Prostate gland (tissue), 2 donors: ENCODE results near the gene ATP6V1B1. TPM values are rescaled to one million over a fixed set of nuclear protein-coding genes. Genes with fewer than 3 reads are reported as not detected.
A peak's percentile ranks its signal among the peaks of the same experiment; 100 is the strongest.

Experiments
- DNase-seq: peaks from one replicate; pipeline ENCODE4 v3.0.0-alpha.2; 2019; ENCODE audit warnings: low spot score
- H3K27ac ChIP-seq, 2 donors: fragments of 200-600 bp; sonication (generic); 2 replicates each; pipeline ENCODE4 v1.5.1; 2017 to 2019
- H3K27me3 ChIP-seq: fragments of 200-600 bp; sonication (generic); replicated peaks from 2 replicates; pipeline ENCODE4 v1.5.1; 2019; ENCODE audit not compliant: insufficient read depth
- H3K36me3 ChIP-seq, 2 donors: fragments of 200-600 bp; sonication (generic); 1 replicate in 1 of 2; 2 replicates in 1 of 2; pipeline versions ENCODE4 v1.5.1 to v1.8.1; 2017 to 2019
- H3K4me1 ChIP-seq: fragments of 200-600 bp; sonication (generic); replicated peaks from 2 replicates; pipeline ENCODE4 v1.5.1; 2019
- H3K4me3 ChIP-seq, 2 donors: fragments of 200-600 bp; sonication (generic); 2 replicates each; pipeline ENCODE4 v1.5.1; 2017 to 2019
- H3K9me3 ChIP-seq: fragments of 200-600 bp; sonication (generic); 2 replicates; pipeline ENCODE4 v1.5.1; 2017
- POLR2A ChIP-seq: fragments of 450-650 bp; IDR thresholded peaks from one replicate; pipeline ENCODE4 v1.6.1; 2016; ENCODE audit warnings: antibody characterized with exemption, mild to moderate bottlenecking
- POLR2AphosphoS5 ChIP-seq: sonication (generic); formaldehyde crosslinking; IDR thresholded peaks from one replicate; pipeline ENCODE4 v1.6.1; 2017; ENCODE audit warnings: antibody characterized with exemption
- WGBS: methylation state at CpG from one replicate; pipeline ENCODE4 v1.1.5; 2018; 5-methylcytosine and 5-hydroxymethylcytosine counted together
- intact Hi-C: fragments of 100-400 bp; cut with DNase I; formaldehyde crosslinking; loops from one replicate; pipeline ENCODE4 v1.14.2; 2022
- total RNA-seq, 2 donors: library from RNA; depleted of rRNA; stranded (reverse); fragments of >200 nt; gene quantifications; one replicate each; pipeline ENCODE4 v1.1.0, GENCODE V29; 2016
- TF ChIP-seq, protein P1 (sequence below), 4 experiments: fragments of 200-600 bp in 2 of 4; fragments of 450-650 bp in 2 of 4; sonication (generic) in 2 of 4; IDR thresholded peaks; 1 replicate in 3 of 4; 2 replicates in 1 of 4; pipeline ENCODE4 v1.5.1; 2016 to 2019; ENCODE audit warnings: antibody characterized with exemption in 4 of 4, mild to moderate bottlenecking in 2 of 4, moderate library complexity in 2 of 4

The ATP6V1B1 gene
- total RNA-seq, 2 donors from 2014 or later: 1.2 TPM; not detected in 1

DNA sequence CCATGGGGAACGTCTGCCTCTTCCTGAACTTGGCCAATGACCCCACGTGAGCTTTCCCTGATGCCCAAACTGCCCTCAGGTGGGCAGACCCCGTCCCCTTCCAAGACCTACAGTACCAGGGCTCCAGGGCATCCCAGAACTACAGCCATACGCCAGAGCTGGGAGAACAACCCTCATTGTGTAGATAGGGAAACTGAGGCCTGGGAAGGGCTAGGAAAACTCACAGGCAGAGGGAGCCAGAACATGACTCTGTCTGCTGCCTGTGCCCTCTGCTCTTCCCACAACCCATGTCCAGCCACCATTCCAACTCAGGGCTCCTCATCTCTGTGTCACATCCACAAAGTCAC, 25.9 kb downstream of the ATP6V1B1 start:
- no peaks in the 10 kb centered on the region for H3K4me1 ChIP-seq
- H3K27me3 ChIP-seq: peaks cover 3% of the 10 kb centered on the region
- no peak for TF ChIP-seq POLR2A
- H3K4me3 ChIP-seq: no peak overlapping the region
- no peaks in the 10 kb centered on the region for H3K9me3 ChIP-seq
- intact Hi-C loops: no loop called here
- H3K27ac ChIP-seq: no peak overlapping the region
- no peaks in the 10 kb centered on the region for H3K36me3 ChIP-seq
- no peak for DNase-seq
- 81% methylated on average over 4 of the region's 4 CpGs for WGBS

DNA sequence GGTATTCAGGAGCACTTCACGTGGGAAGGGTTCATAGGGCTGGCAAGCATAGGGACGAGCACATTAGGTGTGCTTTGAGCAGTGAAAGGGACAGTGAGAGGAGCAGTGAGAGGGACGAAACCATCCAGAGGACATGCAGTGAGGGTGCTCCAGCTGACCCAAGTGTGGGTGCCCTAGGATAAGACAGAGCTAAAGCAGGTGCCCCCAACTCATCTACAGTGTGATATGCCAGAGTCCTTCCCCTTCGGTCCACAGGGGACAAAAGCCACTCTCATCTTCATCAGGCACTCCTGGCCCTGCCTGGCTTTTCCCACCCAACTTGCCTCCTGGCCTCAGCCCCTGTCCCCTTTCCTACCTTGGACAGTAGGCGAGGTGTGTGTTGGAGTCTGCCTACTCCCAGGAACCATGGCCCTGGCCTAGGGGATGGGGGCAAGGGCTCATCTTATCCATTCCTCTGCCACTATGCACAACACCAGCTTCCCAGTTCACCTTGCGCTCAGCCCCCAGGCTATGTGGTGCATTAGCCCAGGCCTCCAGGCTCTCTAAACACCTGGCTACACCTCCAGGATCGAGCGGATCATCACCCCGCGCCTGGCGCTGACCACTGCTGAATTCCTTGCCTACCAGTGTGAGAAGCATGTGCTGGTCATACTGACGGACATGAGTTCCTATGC, 26.6 kb downstream of the ATP6V1B1 start:
- H3K9me3 ChIP-seq: no peaks in the 10 kb centered on the region
- 76% methylated on average over 12 of the region's 12 CpGs for WGBS
- H3K4me1 ChIP-seq: no peaks in the 10 kb centered on the region
- peaks cover 3% of the 10 kb centered on the region for H3K27me3 ChIP-seq
- intact Hi-C loops: no loop called here
- no peaks in the 10 kb centered on the region for H3K36me3 ChIP-seq
- TF ChIP-seq POLR2A (no peak), POLR2AphosphoS5 (no peak)
- TF ChIP-seq, protein P1, sequence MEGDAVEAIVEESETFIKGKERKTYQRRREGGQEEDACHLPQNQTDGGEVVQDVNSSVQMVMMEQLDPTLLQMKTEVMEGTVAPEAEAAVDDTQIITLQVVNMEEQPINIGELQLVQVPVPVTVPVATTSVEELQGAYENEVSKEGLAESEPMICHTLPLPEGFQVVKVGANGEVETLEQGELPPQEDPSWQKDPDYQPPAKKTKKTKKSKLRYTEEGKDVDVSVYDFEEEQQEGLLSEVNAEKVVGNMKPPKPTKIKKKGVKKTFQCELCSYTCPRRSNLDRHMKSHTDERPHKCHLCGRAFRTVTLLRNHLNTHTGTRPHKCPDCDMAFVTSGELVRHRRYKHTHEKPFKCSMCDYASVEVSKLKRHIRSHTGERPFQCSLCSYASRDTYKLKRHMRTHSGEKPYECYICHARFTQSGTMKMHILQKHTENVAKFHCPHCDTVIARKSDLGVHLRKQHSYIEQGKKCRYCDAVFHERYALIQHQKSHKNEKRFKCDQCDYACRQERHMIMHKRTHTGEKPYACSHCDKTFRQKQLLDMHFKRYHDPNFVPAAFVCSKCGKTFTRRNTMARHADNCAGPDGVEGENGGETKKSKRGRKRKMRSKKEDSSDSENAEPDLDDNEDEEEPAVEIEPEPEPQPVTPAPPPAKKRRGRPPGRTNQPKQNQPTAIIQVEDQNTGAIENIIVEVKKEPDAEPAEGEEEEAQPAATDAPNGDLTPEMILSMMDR (IDR thresholded peaks at IDR 0.05): no peak
- DNase-seq: no peak
- no peak overlapping the region for H3K4me3 ChIP-seq
- no peak overlapping the region for H3K27ac ChIP-seq

DNA sequence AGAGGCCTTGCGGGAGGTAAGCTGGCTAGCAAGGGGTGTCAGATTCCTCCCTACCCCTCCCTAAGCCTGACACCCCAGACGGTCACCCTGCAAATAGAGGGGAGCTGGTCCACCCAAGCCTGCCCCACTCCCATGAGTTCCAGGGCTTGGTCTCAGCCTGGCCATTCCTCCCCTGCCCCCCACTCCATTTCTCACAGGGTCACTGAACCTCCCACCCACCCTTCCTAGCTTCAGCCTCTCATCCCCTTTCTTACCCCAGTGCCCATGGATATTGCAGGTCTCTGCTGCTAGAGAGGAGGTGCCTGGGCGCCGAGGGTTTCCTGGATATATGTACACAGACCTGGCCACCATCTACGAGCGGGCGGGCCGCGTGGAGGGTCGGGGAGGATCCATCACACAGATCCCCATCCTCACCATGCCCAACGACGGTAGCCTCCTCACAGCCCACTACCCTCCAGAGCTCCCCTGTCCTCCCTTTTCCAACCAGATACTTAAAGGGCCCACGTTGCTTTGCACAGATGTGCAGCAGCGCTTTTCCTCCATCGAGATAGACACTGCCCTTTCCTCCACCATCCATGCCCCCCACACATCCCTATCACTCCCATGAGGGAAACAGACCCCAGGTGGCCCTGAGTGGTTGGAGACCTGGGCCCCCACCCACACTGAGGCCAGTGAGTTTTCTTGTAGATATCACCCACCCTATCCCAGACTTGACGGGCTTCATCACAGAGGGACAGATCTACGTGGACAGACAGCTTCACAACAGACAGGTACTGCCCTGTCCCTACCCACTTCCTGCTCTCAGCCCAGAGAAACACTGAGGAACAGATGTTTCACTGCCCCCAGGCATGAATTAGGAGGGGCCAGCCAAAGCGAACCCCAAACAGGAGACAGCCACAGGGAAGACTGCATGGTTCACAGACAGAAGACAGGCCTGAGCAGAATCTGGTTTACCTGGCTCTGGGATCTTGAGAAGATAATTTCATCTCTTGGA, 27.5 kb downstream of the ATP6V1B1 start:
- WGBS: 68% methylated on average over 18 of the region's 18 CpGs
- Histone ChIP-seq H3K9me3 (no peaks in the 10 kb centered on the region), H3K27ac (no peak overlapping the region), H3K27me3 (peaks cover 3% of the 10 kb centered on the region), H3K4me1 (no peaks in the 10 kb centered on the region), H3K4me3 (no peak overlapping the region), H3K36me3 (no peaks in the 10 kb centered on the region)
- DNase-seq: no peak
- TF ChIP-seq POLR2AphosphoS5: no peak
- TF ChIP-seq POLR2A: no peak
- TF ChIP-seq, protein P1 (IDR thresholded peaks at IDR 0.05): no peak
- intact Hi-C loops: no loop called here

GRCh38 chr2:70964133-70964532, 28.4 kb downstream of the ATP6V1B1 start:
- TF ChIP-seq POLR2A: no peak
- TF ChIP-seq POLR2AphosphoS5: no peak
- TF ChIP-seq, protein P1 (IDR thresholded peaks at IDR 0.05): no peak
- Histone ChIP-seq H3K4me3 (no peak overlapping the region), H3K4me1 (no peaks in the 10 kb centered on the region), H3K9me3 (no peaks in the 10 kb centered on the region), H3K36me3 (no peaks in the 10 kb centered on the region), H3K27me3 (peaks cover 3% of the 10 kb centered on the region), H3K27ac (no peak overlapping the region)
- WGBS: 68% methylated on average over 4 of the region's 4 CpGs
- DNase-seq: no peak
- intact Hi-C loops: no loop called here

GRCh38 chr2:70964596-70965386, 29.1 kb downstream of the ATP6V1B1 start:
- Histone ChIP-seq H3K4me1 (no peaks in the 10 kb centered on the region), H3K27ac (no peak overlapping the region), H3K9me3 (no peaks in the 10 kb centered on the region), H3K36me3 (no peaks in the 10 kb centered on the region), H3K27me3 (peaks cover 3% of the 10 kb centered on the region), H3K4me3 (peak overlapping the region; percentile 22 to 35)
- intact Hi-C loops: no loop called here
- 7% methylated on average over 53 of the region's 59 CpGs for WGBS
- peak; percentile 64 for DNase-seq
- TF ChIP-seq POLR2AphosphoS5 (peak; percentile 39), POLR2A (no peak)
- TF ChIP-seq, protein P1 (IDR thresholded peaks at IDR 0.05): peak; percentile 51 to 81 (median 73)
